Prostate gland (tissue), 2 donors: ENCODE data around the gene SLC8A3.

Experiments used
- CTCF ChIP-seq, 4 experiments: fragments of 200-600 bp in 2 of 4; fragments of 450-650 bp in 2 of 4; sonication (generic) in 2 of 4; IDR thresholded peaks; 1 replicate in 3 of 4; 2 replicates in 1 of 4; pipeline ENCODE4 v1.5.1; 2016 to 2019; ENCODE audit warnings: antibody characterized with exemption in 4 of 4, mild to moderate bottlenecking in 2 of 4, moderate library complexity in 2 of 4
- POLR2A ChIP-seq: fragments of 450-650 bp; IDR thresholded peaks from one replicate; pipeline ENCODE4 v1.6.1; 2016; ENCODE audit warnings: antibody characterized with exemption, mild to moderate bottlenecking

- TF ChIP-seq POLR2A = no peak
- TF ChIP-seq CTCF (IDR thresholded peaks at IDR 0.05) = no peak
Measured at GRCh38 chr14:70057519-70058136, 131.1 kb downstream of the SLC8A3 start.
